ENCODE data around the gene INKA2. TPM values are rescaled to one million over a fixed set of nuclear protein-coding genes. Genes with fewer than 3 reads are reported as not detected.

INKA2 gene
- polyA plus RNA-seq, 1 of the 3 experiments (the other 2 are of a cell fraction) = 1.1 TPM

- H3F3A ChIP-seq (replicated peaks; ENCODE audit: insufficient read depth) = peaks cover 9% of the 10 kb centered on the region
- 84% methylated on average over 2 of the region's 2 CpGs for whole genome bisulfite sequencing (ENCODE audit: low lambda C conversion rate)
- ChIA-PET CTCF (interaction anchor here (1.9 to 8.3 kb wide), 3 partner anchors 19 to 243 kb away, joined by 9 to 72 read pairs (median 36); no protein-coding TSS in a partner anchor), POLR2A (interaction anchor here (3.7 kb wide), 1 partner anchor 12 kb away, joined by 19 read pairs; the partner anchor contains the start of gene INKA2)
- DNase-seq = no peak
- H3K4me3 ChIP-seq (ENCODE audit: low read depth in 2 of 2, low read length in 1 of 2) = no peak overlapping the region
- peaks cover 5 to 16% of the 10 kb centered on the region in 2 experiments; a peak in 2 of 4 replicates for H3K4me1 ChIP-seq (ENCODE audit: control insufficient read depth in 1 of 2, insufficient read depth in 2 of 2, low read depth in 1 of 2, low read length in 1 of 2)
- H3K9me2 ChIP-seq = no peaks in the 10 kb centered on the region
- H3K27me3 ChIP-seq (ENCODE audit: insufficient read depth) = no peaks in the 10 kb centered on the region
- no peak overlapping the region for H2AFZ ChIP-seq (ENCODE audit: low read depth)
- no peaks in the 10 kb centered on the region for H3K36me3 ChIP-seq (replicated peaks in 1 of 2; ENCODE audit: control insufficient read depth in 1 of 2, insufficient read depth in 2 of 2, low read length in 1 of 2)
- no peaks in the 10 kb centered on the region for H4K20me1 ChIP-seq (ENCODE audit: insufficient read depth)
- H3K9me3 ChIP-seq = no peaks in the 10 kb centered on the region
- no peak overlapping the region for H3K4me2 ChIP-seq
- H3K9ac ChIP-seq = no peak overlapping the region
- H3K79me2 ChIP-seq (ENCODE audit: insufficient read depth) = peaks cover under 1% of the 10 kb centered on the region; the same call in 1 of the 2 replicates
- no peak for TF ChIP-seq NRF1 (IDR thresholded peaks at IDR 0.05; ENCODE audit: low read depth, low read length)
- no peak for TF ChIP-seq USF1 (IDR thresholded peaks at IDR 0.05; ENCODE audit: borderline replicate concordance, low read depth)
- no peak for TF ChIP-seq RFX5 (IDR thresholded peaks at IDR 0.05; ENCODE audit: low read length)
- TF ChIP-seq SMC3 (IDR thresholded peaks at IDR 0.05; ENCODE audit: low read depth, low read length) = no peak
- no peak for TF ChIP-seq GABPA (IDR thresholded peaks at IDR 0.05; ENCODE audit: low read depth)
- TF ChIP-seq TAF1 (IDR thresholded peaks at IDR 0.05; ENCODE audit: borderline replicate concordance, low read depth, low read length) = no peak
- TF ChIP-seq TCF12 (IDR thresholded peaks at IDR 0.05) = no peak
- TF ChIP-seq REST (IDR thresholded peaks at IDR 0.05; ENCODE audit: low read depth, low read length) = no peak
- TF ChIP-seq IRF3 (IDR thresholded peaks at IDR 0.05; ENCODE audit: low read depth, low read length) = no peak
- no peak for TF ChIP-seq ELF1 (IDR thresholded peaks at IDR 0.05)
- TF ChIP-seq ZBTB33 (IDR thresholded peaks at IDR 0.05; ENCODE audit: borderline replicate concordance, low read depth) = no peak
- TF ChIP-seq YY1 (IDR thresholded peaks at IDR 0.05; ENCODE audit: low read depth) = no peak
- no peak overlapping the region for H3K27ac ChIP-seq (ENCODE audit: low read depth in 2 of 2, low read length in 1 of 2)
These were observed 11.7 kb upstream of the INKA2 start for GRCh38 chr1:111750856-111751255.
